RKO (cell line): ENCODE data around the gene USPL1.

Experiments
- DNase-seq: peaks from one replicate; pipeline ENCODE4 v3.0.0-alpha.2; 2016; ENCODE audit warnings: low spot score

Gene USPL1

DNA sequence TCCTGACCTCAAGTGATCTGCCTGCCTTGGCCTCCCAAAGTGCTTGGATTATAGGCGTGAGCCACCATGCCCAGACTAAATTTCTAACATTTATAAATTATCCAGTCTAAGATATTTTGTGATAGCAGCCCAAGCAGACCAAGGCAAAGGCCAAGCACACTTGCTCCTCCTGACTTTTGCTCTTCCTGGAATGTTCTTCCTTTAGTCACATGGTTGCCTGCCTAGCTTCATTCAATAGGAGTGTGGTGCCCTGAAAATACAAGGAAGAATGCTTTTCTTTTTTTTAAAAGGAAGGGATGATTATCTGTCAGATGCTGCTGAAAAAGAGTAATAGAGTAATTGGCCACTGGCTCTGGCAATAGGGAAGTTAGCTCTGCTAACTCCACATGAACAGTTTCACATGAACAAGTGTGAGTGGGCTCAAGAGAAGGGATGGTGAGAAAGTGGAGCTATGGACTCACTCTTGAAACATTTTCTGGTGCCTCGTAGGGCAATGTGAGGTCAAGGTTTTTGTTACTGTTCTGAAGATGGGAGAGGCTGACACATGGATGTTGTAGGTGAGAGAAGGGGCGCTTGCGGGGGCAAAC lies 47.1 kb downstream of the USPL1 start:
- no peak for DNase-seq

DNA sequence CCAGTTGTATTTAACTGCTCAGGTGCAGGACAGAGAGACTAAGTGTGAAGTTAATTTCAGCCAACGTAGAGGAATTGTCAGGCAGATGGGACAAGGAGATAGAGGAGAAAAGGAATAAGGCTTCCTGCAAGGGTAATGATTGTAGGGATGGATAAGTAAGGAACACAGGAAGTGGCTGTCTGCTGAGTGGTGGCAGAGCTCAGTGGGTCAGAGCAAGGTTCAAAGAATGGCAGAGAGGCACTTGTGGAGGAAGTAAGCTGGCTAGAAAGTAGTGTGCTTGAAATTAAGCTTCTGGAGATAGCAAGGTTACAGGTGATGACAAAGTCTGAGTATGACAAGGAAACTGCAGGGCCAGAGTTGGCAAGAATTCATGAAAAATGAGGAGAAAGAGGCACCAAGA lies 47.9 kb downstream of the USPL1 start:
- no peak for DNase-seq

GRCh38 chr13:30666113-30666512 lies 48.4 kb downstream of the USPL1 start:
- DNase-seq = no peak

GRCh38 chr13:30667014-30667413 lies 49.3 kb downstream of the USPL1 start:
- DNase-seq = no peak

DNA sequence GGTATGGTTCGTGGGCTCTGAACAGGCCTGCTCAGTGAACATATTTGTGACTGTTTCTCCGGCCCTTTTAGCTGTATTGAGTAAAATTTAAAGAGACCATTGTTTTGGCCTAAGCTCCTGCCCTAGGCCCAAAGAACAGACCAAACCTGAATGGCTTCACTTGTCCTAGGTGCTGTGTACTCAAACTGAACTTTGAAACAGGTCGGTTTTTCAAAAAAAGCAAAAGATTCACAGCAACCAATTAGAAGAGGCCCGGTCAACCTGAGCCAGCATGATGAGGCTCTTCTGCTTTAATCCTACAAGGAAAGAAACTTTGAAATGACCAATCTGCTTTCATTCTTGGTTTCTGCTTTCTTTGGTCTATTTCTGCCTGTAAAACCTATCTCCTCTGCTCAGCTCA lies 50.6 kb downstream of the USPL1 start:
- no peak for DNase-seq

DNA sequence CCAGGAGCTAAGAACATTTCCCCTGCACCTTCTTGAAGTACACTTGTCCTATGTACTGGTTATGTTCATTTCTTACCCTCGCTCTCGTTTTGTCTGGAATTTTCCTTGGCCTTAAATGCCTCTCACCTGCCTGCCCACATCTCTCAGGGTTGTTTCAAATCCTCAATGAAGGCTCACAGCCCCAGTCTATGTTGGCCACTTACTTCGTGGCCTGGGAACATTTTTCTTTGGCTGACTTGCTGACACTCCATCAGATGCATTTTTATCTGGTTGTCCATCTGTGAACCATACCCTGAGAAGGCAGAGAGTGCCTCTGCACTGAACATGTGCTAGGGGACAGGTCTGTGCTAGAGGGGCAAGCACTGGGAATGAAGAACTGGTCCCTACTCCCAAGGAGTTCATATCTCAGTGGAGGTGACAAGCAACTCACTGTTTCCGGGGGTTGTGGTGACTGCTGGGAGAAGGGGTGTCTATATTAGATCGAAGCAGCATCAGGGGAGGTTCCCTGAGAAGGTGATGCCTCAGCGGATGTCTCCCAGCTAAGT lies 53.6 kb downstream of the USPL1 start:
- DNase-seq = no peak

- DNase-seq = peak; percentile 89
Observed at GRCh38 chr13:30673669-30674521, 56.2 kb downstream of the USPL1 start.

GRCh38 chr13:30675717-30676116 lies 58.0 kb downstream of the USPL1 start:
- DNase-seq = no peak

GRCh38 chr13:30676672-30677071 lies 59.0 kb downstream of the USPL1 start:
- peak; percentile 37 for DNase-seq

- peak; percentile 29 for DNase-seq
Observed at GRCh38 chr13:30679483-30680330, 62.0 kb downstream of the USPL1 start.

- DNase-seq = no peak
Observed at GRCh38 chr13:30681843-30682242, 64.1 kb downstream of the USPL1 start.

GRCh38 chr13:30685320-30685859 lies 67.7 kb downstream of the USPL1 start:
- peak; percentile 23 for DNase-seq

DNA sequence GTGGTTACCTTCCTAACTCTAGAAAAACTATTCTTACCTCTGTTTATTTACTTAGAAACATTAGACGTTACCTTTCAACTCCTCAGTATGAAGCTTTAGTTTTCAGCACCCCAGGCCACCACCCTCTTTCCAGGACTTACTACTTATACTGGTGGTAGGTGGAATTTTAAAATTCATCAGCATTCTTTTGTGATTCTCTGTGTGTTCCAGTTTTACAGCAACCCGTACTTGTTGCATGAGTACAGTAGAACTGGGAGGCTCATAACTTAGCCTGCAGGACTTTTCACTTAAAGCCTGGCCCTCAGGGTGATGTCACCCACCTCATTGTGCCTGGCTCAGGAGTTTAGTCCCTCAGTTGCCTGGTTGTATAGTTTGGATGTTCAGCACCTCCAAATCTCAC lies 68.3 kb downstream of the USPL1 start:
- no peak for DNase-seq

GRCh38 chr13:30687601-30688000 lies 69.9 kb downstream of the USPL1 start:
- no peak for DNase-seq

GRCh38 chr13:30689752-30690151 lies 72.0 kb downstream of the USPL1 start:
- DNase-seq = no peak

- DNase-seq = peak; percentile 39
Observed at GRCh38 chr13:30690282-30691188, 72.8 kb downstream of the USPL1 start.

DNA sequence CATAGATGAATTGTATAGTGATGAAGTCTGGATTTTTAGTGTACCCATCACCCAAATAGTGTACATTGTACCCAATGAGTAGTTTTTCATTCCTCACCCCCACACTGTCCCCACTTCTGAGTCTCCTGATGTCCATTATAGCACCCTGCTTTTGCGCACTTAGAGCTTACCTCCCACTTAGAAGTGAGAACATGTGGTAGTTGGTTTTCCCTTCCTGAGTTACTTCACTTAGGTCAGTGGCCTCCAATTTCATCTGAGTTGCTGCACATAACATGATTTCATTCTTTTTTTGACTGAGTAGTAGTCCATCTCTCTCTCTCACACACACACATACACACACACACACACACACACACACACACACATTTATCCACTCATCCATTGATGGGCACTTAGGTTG lies 74.4 kb downstream of the USPL1 start:
- DNase-seq = no peak

DNA sequence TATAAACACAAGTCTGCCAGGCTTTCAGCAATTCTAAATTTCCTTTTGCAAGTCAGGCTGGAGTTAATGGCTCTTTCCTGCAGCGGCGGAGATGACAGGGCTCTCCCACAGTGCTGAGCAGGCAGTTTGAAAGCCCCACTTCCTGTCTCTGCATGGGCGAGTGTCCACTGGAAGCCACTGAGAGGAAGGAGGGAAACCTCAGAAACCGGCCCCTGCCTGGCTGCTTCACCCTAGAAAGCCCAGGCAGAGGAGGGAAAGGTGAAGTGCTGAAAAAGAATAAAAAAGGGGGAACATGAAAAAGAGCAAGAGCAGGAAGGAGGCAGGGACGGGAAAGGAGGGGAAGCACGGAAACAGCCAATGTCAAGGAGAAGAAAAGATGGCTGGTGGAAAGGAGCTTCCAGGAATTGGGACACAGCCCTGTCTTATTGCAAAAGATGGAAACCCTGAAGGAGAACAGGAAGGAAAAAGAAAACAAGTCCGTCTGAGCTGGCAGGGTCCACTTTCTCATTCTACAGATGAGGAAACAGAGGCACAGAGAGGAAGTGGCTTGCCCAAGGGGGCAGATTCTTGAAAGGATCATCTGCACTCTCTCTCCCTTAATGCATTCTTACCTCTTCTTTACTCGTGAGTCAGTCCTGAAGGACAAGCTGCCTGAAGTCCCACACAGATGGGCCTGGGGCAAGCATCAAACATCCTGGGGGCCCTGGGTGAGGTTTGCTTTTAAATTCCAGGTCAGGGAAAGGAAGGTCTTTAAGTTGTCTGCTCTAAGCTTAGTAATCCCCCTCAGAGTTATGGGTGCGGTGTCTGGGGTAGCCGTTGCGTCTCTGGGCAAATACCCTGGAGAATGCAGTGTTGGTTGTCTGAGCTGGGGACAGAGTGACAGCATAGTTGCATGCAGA lies 78.8 kb downstream of the USPL1 start:
- DNase-seq = no peak

GRCh38 chr13:30697177-30697953 lies 79.6 kb downstream of the USPL1 start:
- DNase-seq = no peak
